ENCODE data around the gene LRAT.

The LRAT gene

GRCh38 chr4:154743683-154744340 lies at the start of gene LRAT:
Gene LRAT (plus strand): TSS chr4:154744000. CDS start chr4:154744327, 327 bp downstream.
- no peak within 1 kb of the TSS for H3K4me3 ChIP-seq (ENCODE audit: low read depth, low read length)
- no peak for DNase-seq (ENCODE audit: low read depth)
- TF ChIP-seq CTCF (IDR thresholded peaks at IDR 0.05; ENCODE audit: low read depth, low read length, missing control alignments): no peak

- TF ChIP-seq CTCF (IDR thresholded peaks at IDR 0.05; ENCODE audit: low read depth, low read length, missing control alignments): no peak
- no peak for DNase-seq (ENCODE audit: low read depth)
- no peak overlapping the region for H3K4me3 ChIP-seq (ENCODE audit: low read depth, low read length)
Measured at GRCh38 chr4:154707877-154708276, 35.9 kb upstream of the LRAT start.

GRCh38 chr4:154709550-154709949 lies 34.2 kb upstream of the LRAT start:
- H3K4me3 ChIP-seq (ENCODE audit: low read depth, low read length): no peak overlapping the region
- no peak for TF ChIP-seq CTCF (IDR thresholded peaks at IDR 0.05; ENCODE audit: low read depth, low read length, missing control alignments)
- DNase-seq (ENCODE audit: low read depth): no peak

- no peak for TF ChIP-seq CTCF (IDR thresholded peaks at IDR 0.05; ENCODE audit: low read depth, low read length, missing control alignments)
- DNase-seq (ENCODE audit: low read depth): no peak
- H3K4me3 ChIP-seq (ENCODE audit: low read depth, low read length): no peak overlapping the region
Measured at GRCh38 chr4:154711522-154711921, 32.3 kb upstream of the LRAT start.

- TF ChIP-seq CTCF (IDR thresholded peaks at IDR 0.05; ENCODE audit: low read depth, low read length, missing control alignments): no peak
- DNase-seq (ENCODE audit: low read depth): no peak
- no peak overlapping the region for H3K4me3 ChIP-seq (ENCODE audit: low read depth, low read length)
Measured at GRCh38 chr4:154714339-154715040, 29.3 kb upstream of the LRAT start.

- no peak for TF ChIP-seq CTCF (IDR thresholded peaks at IDR 0.05; ENCODE audit: low read depth, low read length, missing control alignments)
- no peak overlapping the region for H3K4me3 ChIP-seq (ENCODE audit: low read depth, low read length)
- DNase-seq (ENCODE audit: low read depth): no peak
Measured at GRCh38 chr4:154719087-154719486, 24.7 kb upstream of the LRAT start.

GRCh38 chr4:154720123-154720522 lies 23.7 kb upstream of the LRAT start:
- no peak for TF ChIP-seq CTCF (IDR thresholded peaks at IDR 0.05; ENCODE audit: low read depth, low read length, missing control alignments)
- H3K4me3 ChIP-seq (ENCODE audit: low read depth, low read length): no peak overlapping the region
- DNase-seq (ENCODE audit: low read depth): no peak

Data from GM12864 (cell line).